Measurements from ENCODE around the gene RET. TPM values are rescaled to one million over a fixed set of nuclear protein-coding genes. Genes with fewer than 3 reads are reported as not detected.

Gene RET
- total RNA-seq, 1 experiment from 2014 or later, result 68.0 TPM

DNA sequence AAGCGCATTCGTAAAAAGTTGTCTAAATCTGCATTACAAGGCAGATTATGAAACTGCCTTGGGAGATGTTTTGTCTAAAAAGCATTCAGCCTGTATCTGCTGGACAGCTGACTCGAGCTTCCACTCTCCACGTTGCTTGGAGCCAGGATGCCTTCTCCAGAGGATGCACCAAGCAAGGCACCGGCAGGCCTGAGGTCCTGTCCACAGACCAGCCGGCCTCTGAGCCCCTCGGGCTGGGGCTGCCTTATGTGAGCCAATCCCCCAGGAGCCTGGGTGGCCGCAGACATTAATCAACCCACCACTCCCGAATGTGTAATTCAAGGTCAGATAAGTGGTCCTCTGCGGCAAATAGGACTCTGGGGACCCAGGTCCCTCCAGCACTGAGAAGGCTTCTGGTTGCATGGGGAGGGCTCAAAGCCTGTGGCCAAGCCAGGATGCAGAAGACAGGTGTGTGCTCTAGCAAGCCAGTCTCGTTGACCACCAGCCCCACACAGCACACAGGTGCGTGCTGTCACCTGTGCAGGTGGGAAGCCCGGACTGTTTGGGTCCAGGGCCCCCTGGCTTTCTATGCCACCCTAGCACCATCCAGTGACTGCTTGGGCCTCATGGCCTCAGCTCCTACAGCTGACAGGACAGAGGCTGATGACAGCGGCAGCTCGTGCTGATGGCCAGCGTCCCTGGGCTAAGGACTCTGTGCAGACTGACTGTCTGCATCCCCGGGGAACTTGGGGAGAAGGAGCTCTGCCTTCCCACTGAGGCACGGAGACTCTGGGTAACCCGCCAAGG, 4.8 kb upstream of the RET start:
- no peak for TF ChIP-seq EZH2 (IDR thresholded peaks at IDR 0.05; ENCODE audit: borderline replicate concordance, low read depth, low read length, poor library complexity, severe bottlenecking)
- TF ChIP-seq CTCF (conservative IDR thresholded peaks at IDR 0.05; ENCODE audit: low read depth, low read length), result no peak
- POLR2A ChIA-PET (ENCODE audit: low non-redundant PET), result no interaction called here
- H3K36me3 ChIP-seq (ENCODE audit: insufficient read depth, low read length, poor library complexity, severe bottlenecking), result no peaks in the 10 kb centered on the region
- intact Hi-C loops (cut with micrococcal nuclease; ENCODE audit: unreplicated experiment), result no loop called here
- no peak overlapping the region for H3K4me3 ChIP-seq (ENCODE audit: low read depth, low read length, poor library complexity, severe bottlenecking)
- peaks cover 14% of the 10 kb centered on the region for H3K4me1 ChIP-seq (ENCODE audit: insufficient read depth, low read length, poor library complexity, severe bottlenecking)
- H3K27ac ChIP-seq (ENCODE audit: low read depth, low read length, poor library complexity, severe bottlenecking), result no peak overlapping the region
- no peaks in the 10 kb centered on the region for H3K27me3 ChIP-seq (replicated peaks; ENCODE audit: insufficient read depth, low read depth, low read length, poor library complexity)
- no peak for DNase-seq (ENCODE audit: low spot score)
- BruUV-seq (replicated peaks), result no TSS peak
- CTCF ChIA-PET, result interaction anchor here (0.5 kb wide), 1 partner anchor 53 kb away, joined by 14 read pairs; no protein-coding TSS in a partner anchor
- no peaks in the 10 kb centered on the region for H3K9me3 ChIP-seq (ENCODE audit: low read depth, low read length, poor library complexity, severe bottlenecking)

- peaks cover 3% of the 10 kb centered on the region for H3K27me3 ChIP-seq (replicated peaks; ENCODE audit: insufficient read depth, low read depth, low read length, poor library complexity)
- no peaks in the 10 kb centered on the region for H3K9me3 ChIP-seq (ENCODE audit: low read depth, low read length, poor library complexity, severe bottlenecking)
- no TSS peak for BruUV-seq (replicated peaks)
- CTCF ChIA-PET, result no interaction called here
- peaks cover 17% of the 10 kb centered on the region for H3K4me1 ChIP-seq (ENCODE audit: insufficient read depth, low read length, poor library complexity, severe bottlenecking)
- H3K27ac ChIP-seq (ENCODE audit: low read depth, low read length, poor library complexity, severe bottlenecking), result no peak overlapping the region
- H3K4me3 ChIP-seq (ENCODE audit: low read depth, low read length, poor library complexity, severe bottlenecking), result no peak overlapping the region
- no peak for DNase-seq (ENCODE audit: low spot score)
- no peak for TF ChIP-seq EZH2 (IDR thresholded peaks at IDR 0.05; ENCODE audit: borderline replicate concordance, low read depth, low read length, poor library complexity, severe bottlenecking)
- TF ChIP-seq CTCF (conservative IDR thresholded peaks at IDR 0.05; ENCODE audit: low read depth, low read length), result no peak
- H3K36me3 ChIP-seq (ENCODE audit: insufficient read depth, low read length, poor library complexity, severe bottlenecking), result no peaks in the 10 kb centered on the region
- POLR2A ChIA-PET (ENCODE audit: low non-redundant PET), result no interaction called here
- intact Hi-C loops (cut with micrococcal nuclease; ENCODE audit: unreplicated experiment), result no loop called here
These were observed 3.7 kb upstream of the RET start for GRCh38 chr10:43073191-43073590.

DNA sequence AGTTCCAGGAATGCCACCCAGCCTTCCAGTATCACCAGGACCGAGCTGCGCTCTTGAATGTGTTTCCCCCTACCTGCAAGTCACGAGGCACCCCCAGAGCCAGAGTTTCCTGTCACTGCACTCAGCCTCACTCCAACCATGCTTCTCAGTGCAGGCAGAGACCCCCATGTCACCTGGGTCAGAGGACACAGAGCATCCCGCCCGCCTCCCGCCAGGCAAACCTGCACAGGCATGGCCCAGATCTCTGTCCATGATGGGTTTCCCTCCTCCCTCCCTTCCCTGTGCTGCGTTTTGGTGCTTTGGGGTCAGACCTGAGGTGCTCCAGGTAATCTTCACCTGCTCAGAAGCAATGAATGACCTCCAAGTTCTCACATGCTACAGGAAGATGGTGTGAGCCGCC, 3.1 kb upstream of the RET start:
- Histone ChIP-seq H3K36me3 (ENCODE audit: insufficient read depth, low read length, poor library complexity, severe bottlenecking) (no peaks in the 10 kb centered on the region), H3K27ac (ENCODE audit: low read depth, low read length, poor library complexity, severe bottlenecking) (no peak overlapping the region), H3K4me3 (ENCODE audit: low read depth, low read length, poor library complexity, severe bottlenecking) (no peak overlapping the region), H3K27me3 (replicated peaks; ENCODE audit: insufficient read depth, low read depth, low read length, poor library complexity) (peaks cover 3% of the 10 kb centered on the region), H3K4me1 (ENCODE audit: insufficient read depth, low read length, poor library complexity, severe bottlenecking) (peaks cover 13% of the 10 kb centered on the region), H3K9me3 (ENCODE audit: low read depth, low read length, poor library complexity, severe bottlenecking) (no peaks in the 10 kb centered on the region)
- BruUV-seq (replicated peaks), result no TSS peak
- ChIA-PET CTCF (no interaction called here), POLR2A (ENCODE audit: low non-redundant PET) (no interaction called here)
- no peak for DNase-seq (ENCODE audit: low spot score)
- intact Hi-C loops (cut with micrococcal nuclease; ENCODE audit: unreplicated experiment), result no loop called here
- TF ChIP-seq EZH2 (IDR thresholded peaks at IDR 0.05; ENCODE audit: borderline replicate concordance, low read depth, low read length, poor library complexity, severe bottlenecking) (no peak), CTCF (conservative IDR thresholded peaks at IDR 0.05; ENCODE audit: low read depth, low read length) (no peak)
